HepG2 (cell line): Measurements from ENCODE around the gene TNNT3. TPM values are rescaled to one million over a fixed set of nuclear protein-coding genes. Genes with fewer than 3 reads are reported as not detected.
"Not testable (repeated sequence)": the region's sequence is repeated elsewhere in the genome, so short reads cannot be mapped to it uniquely, and the experiment has no call there.

Experiments used
- ATAC-seq: fragments of 200-7000 bp; cut with Tn5 transposase; 3 replicates; pipeline ENCODE4 v1.9.1; 2020; ENCODE audit warnings: mild to moderate bottlenecking, moderate library complexity
- BruUV-seq: library from RNA; stranded (reverse); fragments of 400-500 nt; replicated peaks from 2 replicates; lab custom pipeline; 2021; lab: Mats Ljungman, UMichigan
- CTCF ChIA-PET: fragments of 300-600 bp; formaldehyde crosslinking; extraction: SDS; loops from one replicate; lab custom pipeline; 2021; ENCODE audit warnings: low total read pairs, inconsistent platforms, low intra/inter-chr PET ratio; lab: Yijun Ruan, JAX
- POLR2A ChIA-PET: fragments of 350-600 bp; sonication (Branson Sonifier 250); formaldehyde crosslinking; loops from one replicate; lab custom pipeline; 2020; ENCODE audit warnings: antibody characterized with exemption, inconsistent platforms; lab: Yijun Ruan, JAX
- DNase-seq: peaks from one replicate; pipeline ENCODE4 v3.0.0-alpha.2; 2015; ENCODE audit warnings: low spot score
- FAIRE-seq: peaks from 3 replicates; lab custom pipeline; 2011; peaks lifted over from hg19 to GRCh38; lab: Jason Lieb, UNC
- H2AFZ ChIP-seq: one replicate; pipeline ENCODE4 v1.6.1; 2011; ENCODE audit warnings: low read length, inconsistent platforms
- H3K27ac ChIP-seq: fragments of 300-600 bp; 3 replicates; pipeline ENCODE4 v1.8.0; 2011; ENCODE audit warnings: mixed run types, mild to moderate bottlenecking, mixed read lengths, low read length, inconsistent platforms; ENCODE audit not compliant: insufficient read depth; ENCODE audit errors: extremely low read length
- H3K27me3 ChIP-seq, 2 experiments: fragments of 200-600 bp in 1 of 2; 2 replicates in 1 of 2; 3 replicates in 1 of 2; pipeline versions ENCODE4 v1.6.0 to v1.8.0; 2011; ENCODE audit warnings: low read length in 2 of 2, mild to moderate bottlenecking in 2 of 2, moderate library complexity in 2 of 2, inconsistent platforms in 1 of 2; ENCODE audit not compliant: insufficient read depth in 2 of 2, control insufficient read depth in 1 of 2
- H3K36me3 ChIP-seq, 2 experiments: fragments of 200-600 bp in 1 of 2; replicated peaks in 1 of 2; 2 replicates in 1 of 2; 3 replicates in 1 of 2; pipeline versions ENCODE4 v1.5.1 to v1.8.0; 2011; ENCODE audit warnings: low read length in 2 of 2, inconsistent platforms in 1 of 2; ENCODE audit not compliant: insufficient read depth in 2 of 2, control insufficient read depth in 1 of 2
- H3K4me1 ChIP-seq: 2 replicates; pipeline ENCODE4 v1.5.1; 2012; ENCODE audit warnings: low read length, inconsistent platforms; ENCODE audit not compliant: insufficient read depth
- H3K4me2 ChIP-seq: 2 replicates; pipeline ENCODE4 v1.6.0; 2011; ENCODE audit warnings: low read depth, low read length, inconsistent platforms
- H3K4me3 ChIP-seq, 3 experiments: fragments of 200-600 bp in 1 of 3; sonication (generic), shearing (Covaris generic) in 1 of 3; replicated peaks in 1 of 3; 2 replicates each; pipeline ENCODE4 v1.5.1; 2011 to 2016; ENCODE audit warnings: low read length in 3 of 3, inconsistent platforms in 2 of 3, low read depth in 2 of 3, mild to moderate bottlenecking in 2 of 3, control low read depth in 1 of 3, mixed read lengths in 1 of 3; ENCODE audit not compliant: insufficient read depth in 1 of 3
- H3K79me2 ChIP-seq: one replicate; pipeline ENCODE4 v1.6.1; 2011; ENCODE audit warnings: low read length, inconsistent platforms; ENCODE audit not compliant: insufficient read depth
- H3K9ac ChIP-seq: 2 replicates; pipeline ENCODE4 v1.6.0; 2011; ENCODE audit warnings: mild to moderate bottlenecking, low read depth, low read length, inconsistent platforms; ENCODE audit not compliant: insufficient read depth
- H3K9me3 ChIP-seq: 2 replicates; pipeline ENCODE4 v1.5.1; 2012; ENCODE audit warnings: mild to moderate bottlenecking, low read length
- H4K20me1 ChIP-seq: 2 replicates; pipeline ENCODE4 v1.6.0; 2011; ENCODE audit warnings: inconsistent platforms, mild to moderate bottlenecking, low read length, moderate library complexity; ENCODE audit not compliant: insufficient read depth
- ZBED4 ChIP-seq: sonication (generic); formaldehyde crosslinking; IDR thresholded peaks from 2 replicates; pipeline ENCODE4 v1.4.0; 2020; ENCODE audit warnings: missing genetic modification reagents, borderline replicate concordance
- WGBS: methylation state at CpG from one replicate; pipeline ENCODE4 v1.1.6; 2017; ENCODE audit warnings: low lambda C conversion rate; 5-methylcytosine and 5-hydroxymethylcytosine counted together
- in situ Hi-C: cut with HindIII; loops from 2 replicates; pipeline ENCODE4 v1.10.0; 2017; ENCODE audit warnings: low pct_unique_long_range_greater_than_20kb; ENCODE audit not compliant: extremely low pct_ligation_motif_present
- intact Hi-C: fragments of 100-400 bp; cut with micrococcal nuclease; formaldehyde crosslinking; loops from one replicate; pipeline ENCODE4 v1.10.0; 2022; ENCODE audit not compliant: unreplicated experiment
- polyA plus RNA-seq, 8 experiments: library from polyadenylated mRNA; depleted of rRNA in 3 of 8; stranded (reverse) in 7 of 8; unstranded in 1 of 8; fragments of >200 nt; fragmentation: Illumina TruSeq in 4 of 8; extraction: Trizol in 4 of 8; gene quantifications; 2 replicates each; pipeline versions ENCODE4 v1.2.1 to v1.2.3, GENCODE V29; 2011 to 2016; ENCODE audit warnings: low read depth in 4 of 8, missing spikeins in 1 of 8, mixed read lengths in 1 of 8; ENCODE audit not compliant: insufficient read depth in 1 of 8
- total RNA-seq, 5 experiments: library from RNA; depleted of rRNA; stranded (reverse); fragments of >200 nt; fragmentation: Illumina TruSeq; extraction: Trizol; gene quantifications; 2 replicates each; pipeline ENCODE4 v1.2.3, GENCODE V29; 2016; ENCODE audit warnings: low read depth in 1 of 5

Gene TNNT3
- total and polyA plus RNA-seq, 2 of the 13 experiments (the other 11 are each of a cell fraction or from before 2014, with no cell fraction given), result not detected

GRCh38 chr11:1884303-1884700 lies 35.2 kb upstream of the TNNT3 start (continued):
- TF ChIP-seq ZBED4 (CRISPR knock-in tag), result no peak

- H3K36me3 ChIP-seq, FAIRE-seq, H4K20me1 ChIP-seq, H3K79me2 ChIP-seq, ATAC-seq, intact Hi-C loops, BruUV-seq, H2AFZ ChIP-seq, H3K4me2 ChIP-seq, H3K9me3 ChIP-seq, POLR2A ChIA-PET, H3K9ac ChIP-seq, in situ Hi-C loops, DNase-seq, H3K27ac ChIP-seq, H3K4me1 ChIP-seq, H3K4me3 ChIP-seq: not testable (repeated sequence)
- H3K27me3 ChIP-seq, result peaks cover 15 to 68% of the 10 kb centered on the region in 2 experiments
- 9% methylated on average over 9 of the region's 13 CpGs for WGBS
- CTCF ChIA-PET, result interaction anchor here (7.1 kb wide), 1 partner anchor 265 kb away, joined by 108 read pairs; no protein-coding TSS in a partner anchor
These were observed 33.0 kb upstream of the TNNT3 start for GRCh38 chr11:1886551-1886950.
